HUDEP-2 (cell line): ENCODE data around the gene PPIP5K2.
A peak's percentile ranks its signal among the peaks of the same experiment; 100 is the strongest.
"Not testable (repeated sequence)": the region's sequence is repeated elsewhere in the genome, so short reads cannot be mapped to it uniquely, and the experiment has no call there.

Experiments
- DNase-seq, 76 experiments: peaks; one replicate each; lab custom pipeline; 2025; ENCODE audit not compliant: unreplicated experiment in 76 of 76; lab: John Stamatoyannopoulos, UW

PPIP5K2 gene

GRCh38 chr5:103205991-103206700 lies 86.0 kb downstream of the PPIP5K2 start:
- DNase-seq: no peak

- no peak for DNase-seq
Measured at GRCh38 chr5:103207011-103207410, 86.9 kb downstream of the PPIP5K2 start.

- peak in 1 of 76 experiments; percentile 2 for DNase-seq
Measured at GRCh38 chr5:103207653-103208052, 87.6 kb downstream of the PPIP5K2 start.

- no peak for DNase-seq
Measured at GRCh38 chr5:103208460-103208859, 88.4 kb downstream of the PPIP5K2 start.

GRCh38 chr5:103209065-103209464 lies 89.0 kb downstream of the PPIP5K2 start:
- no peak for DNase-seq

GRCh38 chr5:103210952-103211351 lies 90.9 kb downstream of the PPIP5K2 start:
- DNase-seq: no peak

- DNase-seq: no peak
Measured at GRCh38 chr5:103211576-103212561, 91.8 kb downstream of the PPIP5K2 start.

- DNase-seq: peak in 1 of 76 experiments; percentile 0
Measured at GRCh38 chr5:103216137-103216536, 96.0 kb downstream of the PPIP5K2 start.

GRCh38 chr5:103216697-103217096 lies 96.6 kb downstream of the PPIP5K2 start:
- no peak for DNase-seq

GRCh38 chr5:103217101-103217500 lies 97.0 kb downstream of the PPIP5K2 start:
- DNase-seq: no peak

GRCh38 chr5:103218164-103218563 lies 98.1 kb downstream of the PPIP5K2 start:
- DNase-seq: no peak

GRCh38 chr5:103219074-103219473 lies 99.0 kb downstream of the PPIP5K2 start:
- DNase-seq: not testable (repeated sequence)

- no peak for DNase-seq
Measured at GRCh38 chr5:103223031-103223955, 103.2 kb downstream of the PPIP5K2 start.

- peak in 63 of 76 experiments; percentile 4 to 74 (median 26) for DNase-seq
Measured at GRCh38 chr5:103224118-103224893, 104.2 kb downstream of the PPIP5K2 start.

- DNase-seq: no peak
Measured at GRCh38 chr5:103224894-103225246, 104.8 kb downstream of the PPIP5K2 start.

- no peak for DNase-seq
Measured at GRCh38 chr5:103228061-103228460, 108.0 kb downstream of the PPIP5K2 start.

- DNase-seq: no peak
Measured at GRCh38 chr5:103228588-103228987, 108.5 kb downstream of the PPIP5K2 start.

GRCh38 chr5:103232393-103232999 lies 112.4 kb downstream of the PPIP5K2 start:
- DNase-seq: peak in 25 of 76 experiments; percentile 3 to 52 (median 23)

- no peak for DNase-seq
Measured at GRCh38 chr5:103234239-103234975, 114.3 kb downstream of the PPIP5K2 start.
